H9 (cell line): ENCODE results near the gene TLR3. TPM values are rescaled to one million over a fixed set of nuclear protein-coding genes. Genes with fewer than 3 reads are reported as not detected.

Experiments used
- DNase-seq: peaks from one replicate; pipeline ENCODE4 v3.0.0-alpha.2; 2017
- H2AFZ ChIP-seq: one replicate; pipeline ENCODE4 v1.6.1; 2013; ENCODE audit warnings: mild to moderate bottlenecking, low read length, control low read depth, moderate library complexity
- H2AK5ac ChIP-seq: 2 replicates; pipeline ENCODE4 v1.6.1; 2013; ENCODE audit warnings: low read length, control low read depth, mixed read lengths; ENCODE audit not compliant: insufficient read length
- H2BK120ac ChIP-seq: one replicate; pipeline ENCODE4 v1.6.1; 2013; ENCODE audit warnings: low read depth, mild to moderate bottlenecking, low read length, control low read depth, inconsistent platforms; ENCODE audit not compliant: poor library complexity, severe bottlenecking
- H2BK12ac ChIP-seq: 2 replicates; pipeline ENCODE4 v1.6.1; 2013; ENCODE audit warnings: low read length, control low read depth, mixed read lengths, low read depth; ENCODE audit not compliant: insufficient read length
- H2BK15ac ChIP-seq: 2 replicates; pipeline ENCODE4 v1.6.1; 2013; ENCODE audit warnings: low read depth, low read length, control low read depth
- H2BK20ac ChIP-seq: one replicate; pipeline ENCODE4 v1.6.1; 2013; ENCODE audit warnings: low read depth, mild to moderate bottlenecking, low read length, control low read depth, inconsistent platforms; ENCODE audit not compliant: poor library complexity, severe bottlenecking
- H2BK5ac ChIP-seq: 2 replicates; pipeline ENCODE4 v1.6.1; 2013; ENCODE audit warnings: low read length, control low read depth, mixed read lengths; ENCODE audit not compliant: insufficient read length
- H3K14ac ChIP-seq: 2 replicates; pipeline ENCODE4 v1.6.1; 2013; ENCODE audit warnings: low read length, control low read depth; ENCODE audit not compliant: insufficient read depth
- H3K18ac ChIP-seq: 2 replicates; pipeline ENCODE4 v1.6.1; 2013; ENCODE audit warnings: low read depth, mild to moderate bottlenecking, mixed read lengths, low read length, control low read depth; ENCODE audit not compliant: insufficient read length
- H3K23ac ChIP-seq: 2 replicates; pipeline ENCODE4 v1.6.1; 2013; ENCODE audit warnings: low read length, control low read depth, mixed read lengths, low read depth; ENCODE audit not compliant: insufficient read length
- H3K23me2 ChIP-seq: 2 replicates; pipeline ENCODE4 v1.6.1; 2013; ENCODE audit warnings: low read depth, mild to moderate bottlenecking, mixed read lengths, low read length, control low read depth; ENCODE audit not compliant: insufficient read length, poor library complexity, severe bottlenecking
- H3K27ac ChIP-seq: 2 replicates; pipeline ENCODE4 v1.5.1; 2013; ENCODE audit warnings: low read length, control low read depth, mixed read lengths, low read depth; ENCODE audit not compliant: insufficient read length
- H3K27me3 ChIP-seq: 2 replicates; pipeline ENCODE4 v1.6.1; 2013; ENCODE audit warnings: low read length, control low read depth, inconsistent platforms; ENCODE audit not compliant: insufficient read depth
- H3K4ac ChIP-seq: 2 replicates; pipeline ENCODE4 v1.6.1; 2013; ENCODE audit warnings: low read depth, mild to moderate bottlenecking, control low read depth, inconsistent platforms, low read length, moderate library complexity
- H3K4me1 ChIP-seq: 2 replicates; pipeline ENCODE4 v1.6.1; 2013; ENCODE audit warnings: low read length, control low read depth, inconsistent platforms; ENCODE audit not compliant: insufficient read depth
- H3K4me2 ChIP-seq: 2 replicates; pipeline ENCODE4 v1.6.1; 2013; ENCODE audit warnings: low read length, control low read depth, mixed read lengths; ENCODE audit not compliant: insufficient read length, insufficient read depth
- H3K56ac ChIP-seq: 2 replicates; pipeline ENCODE4 v1.6.1; 2013; ENCODE audit warnings: low read depth, mild to moderate bottlenecking, mixed read lengths, low read length, control low read depth; ENCODE audit not compliant: insufficient read length
- H3K79me1 ChIP-seq: 2 replicates; pipeline ENCODE4 v1.6.1; 2013; ENCODE audit warnings: low read depth, mild to moderate bottlenecking, moderate library complexity, low read length, control low read depth, inconsistent platforms; ENCODE audit not compliant: insufficient read depth, poor library complexity, severe bottlenecking
- H3K79me2 ChIP-seq: 2 replicates; pipeline ENCODE4 v1.6.1; 2013; ENCODE audit warnings: low read length, control low read depth, inconsistent platforms; ENCODE audit not compliant: insufficient read depth
- H3K9ac ChIP-seq: 2 replicates; pipeline ENCODE4 v1.6.1; 2013; ENCODE audit warnings: low read length, control low read depth, mixed read lengths; ENCODE audit not compliant: insufficient read length; ENCODE audit errors: extremely low read depth
- H3K9me3 ChIP-seq: one replicate; pipeline ENCODE4 v1.6.1; 2013; ENCODE audit warnings: low read depth, low read length, inconsistent platforms; ENCODE audit not compliant: control insufficient read depth
- H3T11ph ChIP-seq: one replicate; pipeline ENCODE4 v1.6.1; 2013; ENCODE audit warnings: mild to moderate bottlenecking, low read length, control low read depth, inconsistent platforms
- H4K20me1 ChIP-seq: one replicate; pipeline ENCODE4 v1.6.1; 2013; ENCODE audit not compliant: control insufficient read depth, insufficient read length, insufficient read depth
- H4K5ac ChIP-seq: 2 replicates; pipeline ENCODE4 v1.6.1; 2013; ENCODE audit warnings: low read depth, mild to moderate bottlenecking, mixed read lengths, low read length, control low read depth; ENCODE audit not compliant: insufficient read length
- H4K8ac ChIP-seq: replicated peaks from 2 replicates; pipeline ENCODE4 v1.6.1; 2013; ENCODE audit warnings: low read length, control low read depth, mixed read lengths, low read depth; ENCODE audit not compliant: insufficient read length
- H4K91ac ChIP-seq: 2 replicates; pipeline ENCODE4 v1.6.1; 2013; ENCODE audit warnings: low read depth, mild to moderate bottlenecking, moderate library complexity, mixed read lengths, low read length, control low read depth; ENCODE audit not compliant: insufficient read length
- H3K27ac Mint-ChIP-seq, 3 experiments: 2 replicates in 2 of 3; 3 replicates in 1 of 3; pipeline ENCODE4 v1.8.0; 2020 to 2021; ENCODE audit warnings: mixed read lengths in 3 of 3, mild to moderate bottlenecking in 1 of 3, moderate library complexity in 1 of 3
- H3K27me3 Mint-ChIP-seq: 2 replicates; pipeline ENCODE4 v1.8.0; 2021; ENCODE audit warnings: low read depth, mild to moderate bottlenecking, moderate library complexity, mixed read lengths
- H3K36me3 Mint-ChIP-seq, 3 experiments: 2 replicates in 2 of 3; 3 replicates in 1 of 3; pipeline ENCODE4 v1.8.0; 2020 to 2021; ENCODE audit warnings: low read depth in 3 of 3, mixed read lengths in 3 of 3; ENCODE audit not compliant: insufficient read depth in 1 of 3
- H3K4me1 Mint-ChIP-seq, 2 experiments: 2 replicates each; pipeline ENCODE4 v1.8.0; 2020; ENCODE audit warnings: mixed read lengths in 2 of 2
- H3K4me3 Mint-ChIP-seq, 2 experiments: 2 replicates in 1 of 2; 3 replicates in 1 of 2; pipeline ENCODE4 v1.8.0; 2020 to 2021; ENCODE audit warnings: mild to moderate bottlenecking in 2 of 2, mixed read lengths in 2 of 2, moderate library complexity in 1 of 2
- H3K9me3 Mint-ChIP-seq, 2 experiments: 2 replicates in 1 of 2; 3 replicates in 1 of 2; pipeline ENCODE4 v1.8.0; 2020; ENCODE audit warnings: mild to moderate bottlenecking in 2 of 2, mixed read lengths in 2 of 2, moderate library complexity in 1 of 2
- WGBS: extraction: QIAGEN DNeasy Blood & Tissue Kit; methylation state at CpG from one replicate; pipeline ENCODE4 v1.1.7; 2013; ENCODE audit warnings: missing lambda C conversion rate, low lambda C conversion rate, mixed read lengths; ENCODE audit not compliant: insufficient read length; ENCODE audit errors: extremely low coverage; 5-methylcytosine and 5-hydroxymethylcytosine counted together
- total RNA-seq: library from RNA; stranded (reverse); gene quantifications from 2 replicates; pipeline ENCODE4 v1.2.1, GENCODE V29; 2021
- TF ChIP-seq, protein P1 (sequence below): fragments of 200-600 bp; sonication (generic); conservative IDR thresholded peaks from 3 replicates; pipeline ENCODE4 v1.8.0; 2021; ENCODE audit warnings: antibody characterized with exemption, mild to moderate bottlenecking

The TLR3 gene
- total RNA-seq, 1 experiment from 2014 or later, result 0.92 TPM

DNA sequence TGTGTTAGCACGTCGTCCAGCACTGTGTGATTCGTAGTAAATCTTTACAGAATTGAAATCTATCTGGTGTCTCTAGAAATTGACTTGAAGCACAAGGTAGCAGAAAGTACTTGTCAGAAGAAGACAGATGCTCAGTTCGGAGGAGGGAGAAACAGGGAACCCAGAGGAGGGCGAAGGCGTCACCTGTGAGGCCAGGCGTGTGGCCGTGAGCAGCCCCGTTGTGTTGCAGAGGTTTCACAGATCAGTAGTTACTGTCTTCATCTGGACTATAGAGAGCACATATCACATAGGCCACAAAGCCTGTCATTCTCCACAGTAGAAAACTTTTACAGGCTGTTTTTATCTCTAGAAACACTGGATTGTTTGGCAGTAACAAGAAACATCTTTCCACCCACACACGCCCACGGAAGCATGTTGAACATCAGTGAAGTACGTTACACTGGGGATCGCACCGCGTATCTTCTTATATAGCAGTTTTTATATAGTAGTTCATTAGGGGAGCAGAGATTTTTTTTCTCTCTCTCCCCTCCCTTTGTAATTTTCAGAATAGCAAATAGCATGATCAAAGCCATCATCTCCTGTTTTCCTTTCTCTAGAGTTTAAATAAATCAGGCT is 48.1 kb upstream of the TLR3 start:
- no CpG with 5 or more reads among the region's 15 CpGs for WGBS
- Histone ChIP-seq H3K79me2 (no peaks in the 10 kb centered on the region), H3K9me3 (no peaks in the 10 kb centered on the region), H3K9ac (no peak overlapping the region), H3K27me3 (no peaks in the 10 kb centered on the region), H2BK12ac (no peak overlapping the region), H4K91ac (no peak overlapping the region), H3K4ac (no peak overlapping the region), H3K14ac (no peak overlapping the region), H3K56ac (no peak overlapping the region), H4K8ac (no peak overlapping the region), H2BK120ac (no peak overlapping the region), H4K5ac (no peak overlapping the region), H3K27ac (no peak overlapping the region), H3K4me2 (no peak overlapping the region), H3K23ac (no peak overlapping the region), H3T11ph (no peak overlapping the region), H2BK5ac (no peak overlapping the region), H3K79me1 (no peaks in the 10 kb centered on the region), H2AFZ (no peak overlapping the region), H2BK20ac (no peak overlapping the region), H2AK5ac (no peak overlapping the region), H2BK15ac (no peak overlapping the region), H3K4me1 (peaks cover 2% of the 10 kb centered on the region; the same call in 1 of the 2 replicates), H3K18ac (no peak overlapping the region), H4K20me1 (no peaks in the 10 kb centered on the region), H3K23me2 (no peaks in the 10 kb centered on the region)
- no peak for DNase-seq
- no peak overlapping the region for H3K4me3 Mint-ChIP-seq
- H3K27ac Mint-ChIP-seq, result no peak overlapping the region; a peak in 1 of 7 replicates
- H3K36me3 Mint-ChIP-seq, result peaks cover 2 to 16% (median 11%) of the 10 kb centered on the region in 3 experiments
- peaks cover 25 to 37% of the 10 kb centered on the region in 2 experiments for H3K4me1 Mint-ChIP-seq
- peaks cover 2% of the 10 kb centered on the region for H3K27me3 Mint-ChIP-seq
- H3K9me3 Mint-ChIP-seq, result peaks cover 9 to 10% of the 10 kb centered on the region in 2 experiments
- TF ChIP-seq, protein P1, sequence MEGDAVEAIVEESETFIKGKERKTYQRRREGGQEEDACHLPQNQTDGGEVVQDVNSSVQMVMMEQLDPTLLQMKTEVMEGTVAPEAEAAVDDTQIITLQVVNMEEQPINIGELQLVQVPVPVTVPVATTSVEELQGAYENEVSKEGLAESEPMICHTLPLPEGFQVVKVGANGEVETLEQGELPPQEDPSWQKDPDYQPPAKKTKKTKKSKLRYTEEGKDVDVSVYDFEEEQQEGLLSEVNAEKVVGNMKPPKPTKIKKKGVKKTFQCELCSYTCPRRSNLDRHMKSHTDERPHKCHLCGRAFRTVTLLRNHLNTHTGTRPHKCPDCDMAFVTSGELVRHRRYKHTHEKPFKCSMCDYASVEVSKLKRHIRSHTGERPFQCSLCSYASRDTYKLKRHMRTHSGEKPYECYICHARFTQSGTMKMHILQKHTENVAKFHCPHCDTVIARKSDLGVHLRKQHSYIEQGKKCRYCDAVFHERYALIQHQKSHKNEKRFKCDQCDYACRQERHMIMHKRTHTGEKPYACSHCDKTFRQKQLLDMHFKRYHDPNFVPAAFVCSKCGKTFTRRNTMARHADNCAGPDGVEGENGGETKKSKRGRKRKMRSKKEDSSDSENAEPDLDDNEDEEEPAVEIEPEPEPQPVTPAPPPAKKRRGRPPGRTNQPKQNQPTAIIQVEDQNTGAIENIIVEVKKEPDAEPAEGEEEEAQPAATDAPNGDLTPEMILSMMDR, result no peak
